ENCODE results near the gene TSPAN17. TPM values are rescaled to one million over a fixed set of nuclear protein-coding genes. Genes with fewer than 3 reads are reported as not detected.
A peak's percentile ranks its signal among the peaks of the same experiment; 100 is the strongest.

TSPAN17 gene
- total and polyA plus RNA-seq, 4 experiments from 2014 or later: 16.0 to 30.7 (median 27.1) TPM

DNA sequence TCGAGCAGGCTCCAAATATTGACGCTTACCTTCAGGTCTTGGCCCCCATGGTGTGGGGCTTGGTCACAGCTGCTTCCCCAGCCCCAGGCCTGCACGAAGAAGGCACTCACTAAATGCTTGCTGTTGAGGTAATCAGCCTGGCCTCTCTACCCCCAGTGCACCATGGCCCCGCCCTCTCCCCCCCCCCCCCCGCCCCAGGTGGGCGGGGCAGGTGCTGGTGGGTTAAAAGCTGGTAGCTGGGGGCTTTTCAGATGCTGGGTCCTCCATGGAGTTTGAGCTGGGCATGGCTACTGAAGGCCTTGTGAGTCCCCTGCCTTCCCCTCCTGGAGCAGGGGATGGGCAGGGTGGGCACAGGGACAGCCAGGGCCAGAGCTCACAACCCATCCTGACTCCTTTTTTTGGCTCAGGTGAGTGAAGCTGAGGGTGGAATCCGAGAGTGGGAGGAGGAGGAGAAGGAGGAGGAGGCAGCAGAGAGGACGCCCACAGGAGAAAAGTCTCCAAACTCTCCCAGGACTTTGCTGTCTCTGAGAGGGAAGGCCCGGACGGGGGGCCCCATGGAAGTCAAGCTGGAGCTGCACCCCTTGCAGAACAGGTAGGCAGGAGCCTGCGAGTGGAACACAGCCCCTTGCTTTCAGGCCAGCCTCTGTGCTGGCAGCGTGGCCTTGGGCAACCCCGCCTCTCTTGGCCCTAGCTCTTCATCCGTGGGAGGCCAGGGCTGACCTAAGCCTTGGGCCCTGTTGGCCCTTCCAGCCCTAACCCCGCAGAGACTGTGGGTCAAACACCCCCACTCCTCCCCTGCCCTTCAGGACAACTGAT lies 4.4 kb upstream of the TSPAN17 start:
- DNase-seq: no peak
- Histone ChIP-seq H3K4me3 (ENCODE audit: low read length in 2 of 2) (no peak overlapping the region), H3K36me3 (ENCODE audit: insufficient read depth, low read length) (no peaks in the 10 kb centered on the region), H3K4me1 (ENCODE audit: insufficient read depth, low read length) (peaks cover 13% of the 10 kb centered on the region), H3K27me3 (ENCODE audit: insufficient read depth, low read length) (no peaks in the 10 kb centered on the region), H3K27ac (ENCODE audit: low read depth, low read length) (no peak overlapping the region), H3K9me3 (ENCODE audit: control insufficient read depth in 1 of 2, low read length in 2 of 2) (no peaks in the 10 kb centered on the region)
- intact Hi-C loops (cut with micrococcal nuclease): no loop called here
- peaks cover 9 to 25% (median 11%) of the 10 kb centered on the region in 4 donors for H3K4me1 Mint-ChIP-seq
- ChIA-PET CTCF (ENCODE audit: partially characterized antibody) (interaction anchor here (3.9 kb wide), 1 partner anchor 18 kb away, joined by 22 read pairs; no protein-coding TSS in a partner anchor), POLR2A (ENCODE audit: partially characterized antibody) (no interaction called here)
- no peak overlapping the region for H3K27ac Mint-ChIP-seq
- no peaks in the 10 kb centered on the region for H3K9me3 Mint-ChIP-seq
- no peak overlapping the region for H3K4me3 Mint-ChIP-seq
- peaks cover 0 to 2% of the 10 kb centered on the region in 2 donors for H3K36me3 Mint-ChIP-seq
- H3K27me3 Mint-ChIP-seq: no peaks in the 10 kb centered on the region

DNA sequence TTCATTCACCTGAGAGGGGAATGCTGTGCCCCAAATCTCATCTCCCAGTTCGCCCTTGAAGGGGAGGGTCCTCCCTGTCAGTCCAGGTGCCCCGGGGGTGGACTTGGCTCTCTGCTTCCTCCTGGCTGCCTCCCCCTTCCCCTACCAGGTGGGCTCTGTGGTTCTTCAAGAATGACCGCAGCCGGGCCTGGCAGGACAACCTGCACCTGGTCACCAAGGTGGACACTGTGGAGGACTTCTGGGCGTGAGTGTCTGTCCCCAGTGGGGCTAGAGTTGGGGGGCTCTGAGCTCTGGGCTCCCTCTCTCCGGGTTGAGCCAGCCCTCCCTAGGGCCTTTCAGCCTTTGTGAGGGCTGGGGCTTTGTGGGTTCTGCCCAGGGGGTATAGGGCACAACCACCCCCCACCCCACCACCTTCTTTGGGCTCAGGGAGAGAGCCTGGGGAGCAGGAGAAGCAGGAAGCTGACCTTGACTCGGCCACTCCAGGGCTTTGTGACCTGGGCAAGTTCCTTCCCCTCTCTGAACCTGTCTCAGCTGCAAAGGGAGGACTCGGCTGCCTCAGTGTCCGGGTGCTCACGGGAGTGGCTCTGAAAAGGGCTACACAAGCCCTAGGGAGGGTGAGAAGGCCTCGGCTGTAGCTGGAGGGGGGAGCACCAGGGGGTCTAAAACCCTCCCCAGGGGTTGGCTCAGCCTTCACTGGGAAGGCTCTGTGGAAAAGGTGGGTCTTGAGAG lies 3.6 kb upstream of the TSPAN17 start:
- H3K9me3 ChIP-seq (ENCODE audit: control insufficient read depth in 1 of 2, low read length in 2 of 2): no peaks in the 10 kb centered on the region
- H3K4me1 ChIP-seq (ENCODE audit: insufficient read depth, low read length): peaks cover 21% of the 10 kb centered on the region
- no peak overlapping the region for H3K4me3 Mint-ChIP-seq
- intact Hi-C loops (cut with micrococcal nuclease): no loop called here
- no peak for DNase-seq
- no peak overlapping the region for H3K27ac Mint-ChIP-seq
- no peaks in the 10 kb centered on the region for H3K27me3 Mint-ChIP-seq
- H3K4me3 ChIP-seq (ENCODE audit: low read length in 2 of 2): no peak overlapping the region
- H3K36me3 Mint-ChIP-seq: peaks cover 0 to 2% of the 10 kb centered on the region in 2 donors
- no peaks in the 10 kb centered on the region for H3K36me3 ChIP-seq (ENCODE audit: insufficient read depth, low read length)
- no peaks in the 10 kb centered on the region for H3K9me3 Mint-ChIP-seq
- POLR2A ChIA-PET (ENCODE audit: partially characterized antibody): no interaction called here
- peaks cover 13 to 33% (median 18%) of the 10 kb centered on the region in 4 donors for H3K4me1 Mint-ChIP-seq
- no peak overlapping the region for H3K27ac ChIP-seq (ENCODE audit: low read depth, low read length)
- CTCF ChIA-PET (ENCODE audit: partially characterized antibody): interaction anchor here (1.2 to 1.9 kb wide), 2 partner anchors 17 to 299 kb away, joined by 3 to 8 read pairs; no protein-coding TSS in a partner anchor
- H3K27me3 ChIP-seq (ENCODE audit: insufficient read depth, low read length): no peaks in the 10 kb centered on the region

DNA sequence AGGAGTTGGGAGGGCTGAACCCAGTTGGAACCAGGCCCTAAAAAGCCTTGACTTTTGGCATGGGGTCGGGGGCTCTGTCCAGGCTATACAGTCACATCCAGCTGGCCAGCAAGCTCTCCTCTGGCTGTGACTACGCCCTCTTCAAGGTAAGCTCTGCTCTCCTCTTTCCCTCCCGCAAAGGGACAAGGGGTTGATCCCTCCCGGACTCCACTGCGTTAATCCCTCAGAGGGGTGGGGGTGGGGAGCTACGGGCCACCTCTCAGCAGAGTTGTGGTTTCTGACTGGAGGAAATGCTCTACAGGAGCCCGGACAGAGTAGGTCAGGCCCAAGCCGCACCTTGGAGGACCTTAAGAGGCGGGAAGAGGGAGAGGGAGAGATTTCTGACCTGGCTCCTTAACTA lies 3.0 kb upstream of the TSPAN17 start:
- peaks cover 27% of the 10 kb centered on the region for H3K4me1 ChIP-seq (ENCODE audit: insufficient read depth, low read length)
- CTCF ChIA-PET (ENCODE audit: partially characterized antibody): interaction anchor here (1.2 to 1.9 kb wide), 2 partner anchors 16 to 299 kb away, joined by 3 to 8 read pairs; no protein-coding TSS in a partner anchor

DNA sequence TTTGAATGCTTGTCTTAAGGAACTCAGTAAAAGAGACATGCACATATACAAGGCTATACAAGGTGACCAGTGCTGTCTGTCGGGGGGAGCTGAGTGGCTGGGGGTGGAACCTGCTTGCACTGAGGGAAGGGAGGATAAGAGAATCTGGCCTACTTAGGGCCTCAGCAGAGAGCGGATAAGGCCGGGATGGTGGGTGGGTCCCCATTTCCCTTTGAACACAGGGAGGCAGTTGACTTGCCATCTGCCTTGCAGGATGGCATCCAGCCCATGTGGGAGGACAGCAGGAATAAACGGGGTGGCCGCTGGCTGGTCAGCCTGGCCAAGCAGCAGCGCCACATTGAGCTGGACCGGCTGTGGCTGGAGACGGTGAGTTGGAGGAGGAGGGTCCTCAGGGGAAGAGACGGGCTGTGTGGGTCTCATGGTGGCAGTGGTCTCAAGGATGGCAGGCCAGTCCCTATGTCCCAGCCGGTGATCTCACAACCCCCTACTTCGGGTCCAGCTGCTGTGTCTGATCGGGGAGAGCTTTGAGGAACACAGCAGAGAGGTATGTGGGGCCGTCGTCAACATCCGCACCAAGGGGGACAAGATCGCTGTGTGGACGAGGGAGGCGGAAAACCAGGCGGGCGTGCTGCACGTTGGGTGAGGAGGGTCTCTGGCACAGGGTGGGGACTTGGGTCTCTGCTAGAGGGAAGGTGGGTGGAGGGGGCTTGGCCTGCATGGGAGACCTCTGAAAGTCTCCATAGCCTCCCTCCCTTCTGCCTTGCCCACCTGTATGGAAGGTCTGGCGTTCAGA lies 2.2 kb upstream of the TSPAN17 start:
- DNase-seq: no peak
- Mint-ChIP-seq H3K9me3 (no peaks in the 10 kb centered on the region), H3K27me3 (no peaks in the 10 kb centered on the region), H3K36me3 (peaks cover 0 to 2% of the 10 kb centered on the region in 2 donors), H3K4me3 (peak overlapping the region in 4 of 8 donors; percentile 2 to 75 (median 53)), H3K27ac (peak overlapping the region in 3 of 7 donors; percentile 22 to 75 (median 68)), H3K4me1 (peaks cover 23 to 47% (median 28%) of the 10 kb centered on the region in 4 donors)
- H3K9me3 ChIP-seq (ENCODE audit: control insufficient read depth in 1 of 2, low read length in 2 of 2): no peaks in the 10 kb centered on the region
- H3K36me3 ChIP-seq (ENCODE audit: insufficient read depth, low read length): no peaks in the 10 kb centered on the region
- POLR2A ChIA-PET (ENCODE audit: partially characterized antibody): interaction anchor here (7.6 kb wide), 1 partner anchor 14 kb away, joined by 55 read pairs; no protein-coding TSS in a partner anchor
- CTCF ChIA-PET (ENCODE audit: partially characterized antibody): interaction anchor here (0.6 to 1.9 kb wide), 3 partner anchors 15 to 298 kb away, joined by 3 to 8 read pairs (median 3); no protein-coding TSS in a partner anchor
- H3K27ac ChIP-seq (ENCODE audit: low read depth, low read length): no peak overlapping the region
- H3K4me3 ChIP-seq (ENCODE audit: low read length in 2 of 2): no peak overlapping the region
- no peaks in the 10 kb centered on the region for H3K27me3 ChIP-seq (ENCODE audit: insufficient read depth, low read length)
- intact Hi-C loops (cut with micrococcal nuclease): no loop called here
- H3K4me1 ChIP-seq (ENCODE audit: insufficient read depth, low read length): peaks cover 35% of the 10 kb centered on the region

More for the DNA sequence above, 3.0 kb upstream of the TSPAN17 start:
- POLR2A ChIA-PET (ENCODE audit: partially characterized antibody): no interaction called here
- H3K9me3 Mint-ChIP-seq: no peaks in the 10 kb centered on the region
- intact Hi-C loops (cut with micrococcal nuclease): no loop called here
- Histone ChIP-seq H3K27me3 (ENCODE audit: insufficient read depth, low read length) (no peaks in the 10 kb centered on the region), H3K4me3 (ENCODE audit: low read length in 2 of 2) (no peak overlapping the region), H3K27ac (ENCODE audit: low read depth, low read length) (no peak overlapping the region), H3K9me3 (ENCODE audit: control insufficient read depth in 1 of 2, low read length in 2 of 2) (no peaks in the 10 kb centered on the region), H3K36me3 (ENCODE audit: insufficient read depth, low read length) (no peaks in the 10 kb centered on the region)
- no peaks in the 10 kb centered on the region for H3K27me3 Mint-ChIP-seq
- H3K4me3 Mint-ChIP-seq: no peak overlapping the region
- H3K27ac Mint-ChIP-seq: no peak overlapping the region
- peaks cover 0 to 2% of the 10 kb centered on the region in 2 donors for H3K36me3 Mint-ChIP-seq
- no peak for DNase-seq
- H3K4me1 Mint-ChIP-seq: peaks cover 18 to 39% (median 24%) of the 10 kb centered on the region in 4 donors

DNA sequence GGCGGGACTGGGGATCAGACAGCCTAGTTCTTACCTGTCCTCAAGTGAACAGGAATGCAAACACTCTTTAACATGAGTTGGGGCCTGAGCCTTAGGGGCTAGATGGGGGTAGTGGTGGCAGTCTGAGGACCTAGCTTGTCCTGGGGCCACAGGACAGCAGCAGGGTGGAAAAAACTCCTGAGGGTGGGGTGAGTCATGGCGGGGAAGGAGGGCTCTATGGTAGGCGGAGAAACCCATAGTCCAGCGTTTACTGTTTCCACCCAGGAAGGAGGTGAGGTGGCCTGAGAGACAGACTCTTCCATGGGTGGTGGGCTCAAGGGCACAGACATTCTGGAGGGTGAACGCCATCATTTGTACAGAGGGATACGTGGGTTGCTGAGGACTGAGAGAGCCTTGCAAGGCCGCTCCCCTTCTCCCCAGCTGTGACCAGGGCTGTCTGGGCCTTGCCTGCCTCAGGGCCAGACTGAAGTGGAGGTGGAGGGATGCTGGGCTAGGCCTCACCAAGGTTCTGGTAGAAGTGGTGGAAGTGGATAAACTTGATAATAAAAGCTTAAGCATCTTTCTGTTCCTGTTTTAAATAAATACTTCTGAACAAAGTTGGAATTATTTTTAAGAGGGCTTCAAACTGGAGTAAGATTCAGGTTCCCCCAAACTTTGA lies 1.1 kb upstream of the TSPAN17 start:
- CTCF ChIA-PET (ENCODE audit: partially characterized antibody): interaction anchor here (1.3 to 7.4 kb wide), 3 partner anchors 13 to 73 kb away, joined by 4 to 129 read pairs (median 5); no protein-coding TSS in a partner anchor
- peak overlapping the region; percentile 43 for H3K27ac ChIP-seq (ENCODE audit: low read depth, low read length)
- POLR2A ChIA-PET (ENCODE audit: partially characterized antibody): interaction anchor here (0.9 to 7.6 kb wide), 6 partner anchors 13 to 285 kb away, joined by 3 to 55 read pairs (median 6); partner anchors contain the start of genes KIAA1191 and RNF44
- no peaks in the 10 kb centered on the region for H3K9me3 ChIP-seq (ENCODE audit: control insufficient read depth in 1 of 2, low read length in 2 of 2)
- no peak for DNase-seq
- H3K4me3 ChIP-seq (ENCODE audit: low read length in 2 of 2): peak overlapping the region; percentile 73 to 76
- no peaks in the 10 kb centered on the region for H3K27me3 ChIP-seq (ENCODE audit: insufficient read depth, low read length)
- peaks cover 0 to 2% of the 10 kb centered on the region in 2 donors for H3K36me3 Mint-ChIP-seq
- H3K9me3 Mint-ChIP-seq: no peaks in the 10 kb centered on the region
- H3K36me3 ChIP-seq (ENCODE audit: insufficient read depth, low read length): no peaks in the 10 kb centered on the region
- peak overlapping the region; percentile 85 to 94 (median 90) for H3K4me3 Mint-ChIP-seq
- peak overlapping the region; percentile 80 to 95 (median 93) for H3K27ac Mint-ChIP-seq
- H3K27me3 Mint-ChIP-seq: no peaks in the 10 kb centered on the region
- H3K4me1 Mint-ChIP-seq: peaks cover 28 to 58% (median 36%) of the 10 kb centered on the region in 4 donors
- H3K4me1 ChIP-seq (ENCODE audit: insufficient read depth, low read length): peaks cover 44% of the 10 kb centered on the region
- intact Hi-C loops (cut with micrococcal nuclease): loop anchor here (2.0 kb wide), 1 partner anchor 49 kb away; no protein-coding TSS in a partner anchor

- CTCF ChIA-PET (ENCODE audit: partially characterized antibody): interaction anchor here (0.5 to 7.4 kb wide), 7 partner anchors 9 to 324 kb away, joined by 3 to 129 read pairs (median 4); no protein-coding TSS in a partner anchor
- peaks cover 46% of the 10 kb centered on the region for H3K4me1 ChIP-seq (ENCODE audit: insufficient read depth, low read length)
- no peaks in the 10 kb centered on the region for H3K9me3 Mint-ChIP-seq
Observed at GRCh38 chr5:176646707-176647029, 616 bp upstream of the TSPAN17 start.

More at GRCh38 chr5:176646707-176647029, 616 bp upstream of the TSPAN17 start:
- peaks cover 0 to 2% of the 10 kb centered on the region in 2 donors for H3K36me3 Mint-ChIP-seq
- peak overlapping the region; percentile 80 to 95 (median 93) for H3K27ac Mint-ChIP-seq
- intact Hi-C loops (cut with micrococcal nuclease): loop anchor here (1.0 to 2.0 kb wide), 6 partner anchors 12 to 257 kb away; partner anchors contain the start of genes CLTB and RNF44
- Histone ChIP-seq H3K27me3 (ENCODE audit: insufficient read depth, low read length) (no peaks in the 10 kb centered on the region), H3K36me3 (ENCODE audit: insufficient read depth, low read length) (no peaks in the 10 kb centered on the region), H3K9me3 (ENCODE audit: control insufficient read depth in 1 of 2, low read length in 2 of 2) (no peaks in the 10 kb centered on the region), H3K4me3 (ENCODE audit: low read length in 2 of 2) (peak overlapping the region; percentile 73 to 76), H3K27ac (ENCODE audit: low read depth, low read length) (peak overlapping the region; percentile 43)
- POLR2A ChIA-PET (ENCODE audit: partially characterized antibody): interaction anchor here (0.9 to 7.6 kb wide), 8 partner anchors 12 to 285 kb away, joined by 3 to 55 read pairs (median 6); partner anchors contain the start of genes CLTB, KIAA1191 and RNF44
- no peaks in the 10 kb centered on the region for H3K27me3 Mint-ChIP-seq
- no peak for DNase-seq
- peaks cover 29 to 63% (median 39%) of the 10 kb centered on the region in 4 donors for H3K4me1 Mint-ChIP-seq
- peak overlapping the region; percentile 85 to 94 (median 90) for H3K4me3 Mint-ChIP-seq

Measured in CD4-positive, alpha-beta memory T cell (primary cell).